ENCODE data around the gene HPSE. TPM values are rescaled to one million over a fixed set of nuclear protein-coding genes. Genes with fewer than 3 reads are reported as not detected.

HPSE gene
- total RNA-seq, 2 donors from 2014 or later: 0.52 to 0.99 TPM

- DNase-seq: no peak
- H3K4me3 ChIP-seq: no peak overlapping the region
- no peak for ATAC-seq
- no peaks in the 10 kb centered on the region for H3K9me3 ChIP-seq
- H3K27me3 ChIP-seq: no peaks in the 10 kb centered on the region
- no peaks in the 10 kb centered on the region for H3K36me3 ChIP-seq (replicated peaks in 1 of 2; ENCODE audit: insufficient read depth in 1 of 2, low read depth in 2 of 2)
- TF ChIP-seq CTCF (IDR thresholded peaks at IDR 0.05): no peak
- no peak for TF ChIP-seq POLR2A (IDR thresholded peaks at IDR 0.05)
- 35 to 89% methylated on average over 1 of the region's 1 CpG for WGBS, 2 donors
- no peak overlapping the region for H3K27ac ChIP-seq
- peaks cover 15% of the 10 kb centered on the region for H3K4me1 ChIP-seq
- intact Hi-C loops (cut with DNase I): loop anchor here (10.0 kb wide), 1 partner anchor 808 kb away; no protein-coding TSS in a partner anchor
Measured at GRCh38 chr4:83263106-83263505, 71.5 kb downstream of the HPSE start.

DNA sequence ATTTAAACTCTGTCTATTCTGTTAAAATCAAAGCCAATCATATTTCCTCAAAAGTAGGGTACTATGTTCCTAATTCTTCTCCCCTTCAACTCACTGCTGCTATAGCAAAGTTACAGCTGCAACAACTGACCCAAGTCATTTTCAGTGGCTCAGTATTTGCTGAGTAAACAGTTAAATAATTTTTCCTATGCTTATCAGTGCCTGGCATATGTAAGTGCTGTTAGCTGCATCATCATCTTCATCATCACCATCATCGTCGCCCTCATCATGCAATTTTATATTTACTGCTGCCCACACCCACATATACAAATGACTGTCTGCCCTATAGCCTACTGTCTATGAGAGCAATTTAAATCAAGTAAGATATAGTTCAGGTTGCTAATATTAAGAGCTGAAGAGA lies 72.0 kb downstream of the HPSE start:
- WGBS, 2 donors: 33 to 46% methylated on average over 2 of the region's 2 CpGs
- Histone ChIP-seq H3K9me3 (no peaks in the 10 kb centered on the region), H3K4me3 (no peak overlapping the region), H3K27ac (no peak overlapping the region), H3K27me3 (no peaks in the 10 kb centered on the region), H3K36me3 (replicated peaks in 1 of 2; ENCODE audit: insufficient read depth in 1 of 2, low read depth in 2 of 2) (no peaks in the 10 kb centered on the region), H3K4me1 (peaks cover 15% of the 10 kb centered on the region)
- DNase-seq (no peak), ATAC-seq (no peak)
- intact Hi-C loops (cut with DNase I): loop anchor here (10.0 kb wide), 1 partner anchor 808 kb away; no protein-coding TSS in a partner anchor
- TF ChIP-seq CTCF (IDR thresholded peaks at IDR 0.05) (no peak), POLR2A (IDR thresholded peaks at IDR 0.05) (no peak)

DNA sequence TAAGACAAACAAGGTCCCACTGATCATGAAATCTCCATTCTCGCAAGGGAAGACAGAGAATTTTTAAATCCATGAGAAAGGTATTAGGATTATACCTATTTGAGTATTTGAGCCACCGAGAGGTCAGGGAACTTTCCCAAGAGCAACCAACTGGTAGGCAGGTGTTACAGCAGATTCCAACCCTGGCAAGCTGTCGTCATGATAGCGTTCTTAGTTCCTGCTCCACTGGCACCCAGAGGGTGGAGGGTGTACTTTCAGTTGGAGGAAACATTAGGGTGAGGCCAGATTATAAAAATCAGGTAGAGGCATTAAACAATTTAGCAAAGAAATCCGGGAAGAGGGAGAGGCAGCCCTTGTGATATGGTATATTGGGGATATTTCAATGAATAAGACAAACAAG lies 73.3 kb downstream of the HPSE start:
- WGBS, 2 donors: 37 to 51% methylated on average over 5 of the region's 5 CpGs
- H3K4me3 ChIP-seq: no peak overlapping the region
- H3K36me3 ChIP-seq (replicated peaks in 1 of 2; ENCODE audit: insufficient read depth in 1 of 2, low read depth in 2 of 2): no peaks in the 10 kb centered on the region
- TF ChIP-seq CTCF (IDR thresholded peaks at IDR 0.05) (peak in 1 of 7 experiments; percentile 22), POLR2A (IDR thresholded peaks at IDR 0.05) (no peak)
- ATAC-seq (peak; percentile 79), DNase-seq (peak; percentile 35 to 67 (median 52))
- no peak overlapping the region for H3K27ac ChIP-seq
- H3K9me3 ChIP-seq: no peaks in the 10 kb centered on the region
- intact Hi-C loops (cut with DNase I): loop anchor here (10.0 kb wide), 1 partner anchor 807 kb away; no protein-coding TSS in a partner anchor
- no peaks in the 10 kb centered on the region for H3K27me3 ChIP-seq
- peaks cover 15% of the 10 kb centered on the region for H3K4me1 ChIP-seq

- intact Hi-C loops (cut with DNase I): loop anchor here (10.0 kb wide), 1 partner anchor 185 kb away; no protein-coding TSS in a partner anchor
- TF ChIP-seq CTCF (IDR thresholded peaks at IDR 0.05) (no peak), POLR2A (IDR thresholded peaks at IDR 0.05) (no peak)
- no peak overlapping the region for H3K4me3 ChIP-seq
- peaks cover 15% of the 10 kb centered on the region for H3K4me1 ChIP-seq
- DNase-seq: no peak
- H3K27me3 ChIP-seq: no peaks in the 10 kb centered on the region
- WGBS, 2 donors: 96 to 100% methylated on average over 1 of the region's 1 CpG
- H3K27ac ChIP-seq: no peak overlapping the region
- ATAC-seq: no peak
- H3K36me3 ChIP-seq (replicated peaks in 1 of 2; ENCODE audit: insufficient read depth in 1 of 2, low read depth in 2 of 2): no peaks in the 10 kb centered on the region
- no peaks in the 10 kb centered on the region for H3K9me3 ChIP-seq
Measured at GRCh38 chr4:83259586-83259985, 75.1 kb downstream of the HPSE start.

- DNase-seq (no peak), ATAC-seq (no peak)
- no peaks in the 10 kb centered on the region for H3K27me3 ChIP-seq
- TF ChIP-seq CTCF (IDR thresholded peaks at IDR 0.05) (no peak), POLR2A (IDR thresholded peaks at IDR 0.05) (no peak)
- H3K4me3 ChIP-seq: no peak overlapping the region
- intact Hi-C loops (cut with DNase I): loop anchor here (10.0 kb wide), 1 partner anchor 184 kb away; no protein-coding TSS in a partner anchor
- no peak overlapping the region for H3K27ac ChIP-seq
- H3K36me3 ChIP-seq (replicated peaks in 1 of 2; ENCODE audit: insufficient read depth in 1 of 2, low read depth in 2 of 2): no peaks in the 10 kb centered on the region
- H3K9me3 ChIP-seq: no peaks in the 10 kb centered on the region
- H3K4me1 ChIP-seq: peaks cover 15% of the 10 kb centered on the region
Measured at GRCh38 chr4:83258461-83258860, 76.2 kb downstream of the HPSE start.

Data from body of pancreas (tissue), 4 donors.